ENCODE data around the gene PTH2R. TPM values are rescaled to one million over a fixed set of nuclear protein-coding genes. Genes with fewer than 3 reads are reported as not detected.

The PTH2R gene
- total RNA-seq, 1 experiment from 2014 or later: not detected

DNA sequence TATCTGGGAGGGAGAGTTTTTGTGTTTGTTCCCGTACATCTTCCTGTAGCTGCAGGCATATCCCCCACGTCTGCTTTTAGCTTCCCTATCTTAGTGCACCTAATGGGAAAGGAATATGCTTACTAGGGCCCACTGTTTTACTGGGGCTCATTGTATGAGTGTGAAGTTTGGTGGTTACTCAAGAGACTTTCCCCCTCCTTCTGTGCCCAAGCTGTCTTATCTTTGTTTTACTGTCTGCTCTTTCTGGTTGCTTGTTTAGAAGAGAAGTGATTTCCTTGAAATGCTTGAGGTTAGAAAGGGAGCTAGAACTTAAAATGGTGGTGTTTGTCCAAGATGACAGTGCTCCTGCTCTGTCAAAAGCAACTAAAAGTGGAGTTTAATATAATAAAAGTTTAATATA is 7.3 kb downstream of the PTH2R start:
- no peak overlapping the region for H3K27ac ChIP-seq (ENCODE audit: low read depth, low read length, poor library complexity, severe bottlenecking)
- CTCF ChIA-PET: no interaction called here

DNA sequence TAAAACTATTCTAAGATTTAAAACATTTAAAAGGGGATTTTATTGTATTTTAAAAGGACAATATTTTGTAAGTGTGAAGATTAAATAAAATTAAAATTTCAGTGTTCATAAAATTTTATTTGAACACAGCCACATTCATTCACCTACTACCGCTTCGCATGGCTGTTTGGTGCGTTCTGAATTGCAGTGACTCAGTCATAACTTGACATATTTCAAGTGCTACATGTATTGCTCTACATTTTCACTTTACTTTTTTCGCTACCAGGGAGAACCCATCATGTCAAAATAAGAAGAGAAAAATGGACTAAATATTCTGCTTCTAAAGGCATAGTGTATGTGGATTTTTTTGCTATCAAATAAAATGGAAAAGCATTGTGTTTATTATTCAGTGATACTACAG is 8.7 kb downstream of the PTH2R start:
- no peaks in the 10 kb centered on the region for H3K4me1 ChIP-seq (ENCODE audit: insufficient read depth, low read length, poor library complexity, severe bottlenecking)
- H3K4me3 ChIP-seq (ENCODE audit: low read depth, low read length, poor library complexity, severe bottlenecking): no peak overlapping the region
- H3K27me3 ChIP-seq (replicated peaks; ENCODE audit: insufficient read depth, low read depth, low read length, poor library complexity): peaks cover 23% of the 10 kb centered on the region
- BruUV-seq (replicated peaks): no TSS peak
- no peaks in the 10 kb centered on the region for H3K9me3 ChIP-seq (ENCODE audit: low read depth, low read length, poor library complexity, severe bottlenecking)
- no peak for DNase-seq (ENCODE audit: low spot score)
- ChIA-PET CTCF (no interaction called here), POLR2A (ENCODE audit: low non-redundant PET) (no interaction called here)
- intact Hi-C loops (cut with micrococcal nuclease; ENCODE audit: unreplicated experiment): no loop called here
- H3K27ac ChIP-seq (ENCODE audit: low read depth, low read length, poor library complexity, severe bottlenecking): no peak overlapping the region
- no peaks in the 10 kb centered on the region for H3K36me3 ChIP-seq (ENCODE audit: insufficient read depth, low read length, poor library complexity, severe bottlenecking)
- TF ChIP-seq EZH2 (IDR thresholded peaks at IDR 0.05; ENCODE audit: borderline replicate concordance, low read depth, low read length, poor library complexity, severe bottlenecking): no peak

More for the DNA sequence above, 7.3 kb downstream of the PTH2R start:
- Histone ChIP-seq H3K27me3 (replicated peaks; ENCODE audit: insufficient read depth, low read depth, low read length, poor library complexity) (peaks cover 36% of the 10 kb centered on the region), H3K4me1 (ENCODE audit: insufficient read depth, low read length, poor library complexity, severe bottlenecking) (no peaks in the 10 kb centered on the region), H3K36me3 (ENCODE audit: insufficient read depth, low read length, poor library complexity, severe bottlenecking) (no peaks in the 10 kb centered on the region), H3K4me3 (ENCODE audit: low read depth, low read length, poor library complexity, severe bottlenecking) (no peak overlapping the region), H3K9me3 (ENCODE audit: low read depth, low read length, poor library complexity, severe bottlenecking) (no peaks in the 10 kb centered on the region)
- no peak for DNase-seq (ENCODE audit: low spot score)
- BruUV-seq (replicated peaks): no TSS peak
- intact Hi-C loops (cut with micrococcal nuclease; ENCODE audit: unreplicated experiment): no loop called here
- TF ChIP-seq EZH2 (IDR thresholded peaks at IDR 0.05; ENCODE audit: borderline replicate concordance, low read depth, low read length, poor library complexity, severe bottlenecking): no peak
- TF ChIP-seq, protein P1, sequence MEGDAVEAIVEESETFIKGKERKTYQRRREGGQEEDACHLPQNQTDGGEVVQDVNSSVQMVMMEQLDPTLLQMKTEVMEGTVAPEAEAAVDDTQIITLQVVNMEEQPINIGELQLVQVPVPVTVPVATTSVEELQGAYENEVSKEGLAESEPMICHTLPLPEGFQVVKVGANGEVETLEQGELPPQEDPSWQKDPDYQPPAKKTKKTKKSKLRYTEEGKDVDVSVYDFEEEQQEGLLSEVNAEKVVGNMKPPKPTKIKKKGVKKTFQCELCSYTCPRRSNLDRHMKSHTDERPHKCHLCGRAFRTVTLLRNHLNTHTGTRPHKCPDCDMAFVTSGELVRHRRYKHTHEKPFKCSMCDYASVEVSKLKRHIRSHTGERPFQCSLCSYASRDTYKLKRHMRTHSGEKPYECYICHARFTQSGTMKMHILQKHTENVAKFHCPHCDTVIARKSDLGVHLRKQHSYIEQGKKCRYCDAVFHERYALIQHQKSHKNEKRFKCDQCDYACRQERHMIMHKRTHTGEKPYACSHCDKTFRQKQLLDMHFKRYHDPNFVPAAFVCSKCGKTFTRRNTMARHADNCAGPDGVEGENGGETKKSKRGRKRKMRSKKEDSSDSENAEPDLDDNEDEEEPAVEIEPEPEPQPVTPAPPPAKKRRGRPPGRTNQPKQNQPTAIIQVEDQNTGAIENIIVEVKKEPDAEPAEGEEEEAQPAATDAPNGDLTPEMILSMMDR (conservative IDR thresholded peaks at IDR 0.05; ENCODE audit: low read depth, low read length): no peak
- POLR2A ChIA-PET (ENCODE audit: low non-redundant PET): no interaction called here

DNA sequence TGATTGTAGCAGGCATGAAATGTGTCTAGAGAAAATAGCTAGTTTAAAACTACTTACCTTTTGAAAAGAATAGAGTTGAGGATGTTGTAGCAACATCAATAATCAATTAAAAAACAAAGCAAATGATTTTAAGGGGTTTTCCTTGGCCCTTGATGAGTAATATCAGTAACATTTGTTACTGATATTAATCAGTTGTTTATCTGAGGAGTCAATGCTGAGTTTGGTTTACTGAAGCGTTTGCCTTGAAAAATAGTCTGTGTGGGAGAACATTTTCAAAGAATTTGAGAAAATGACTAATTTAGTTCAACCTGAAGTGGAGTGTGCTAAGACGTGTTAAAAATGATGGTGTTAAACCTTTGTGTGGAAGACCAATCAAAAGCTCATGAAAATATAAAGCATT is 9.3 kb downstream of the PTH2R start:
- no TSS peak for BruUV-seq (replicated peaks)
- H3K36me3 ChIP-seq (ENCODE audit: insufficient read depth, low read length, poor library complexity, severe bottlenecking): no peaks in the 10 kb centered on the region
- no peak for DNase-seq (ENCODE audit: low spot score)
- no peak overlapping the region for H3K4me3 ChIP-seq (ENCODE audit: low read depth, low read length, poor library complexity, severe bottlenecking)
- H3K9me3 ChIP-seq (ENCODE audit: low read depth, low read length, poor library complexity, severe bottlenecking): no peaks in the 10 kb centered on the region
- no peak for TF ChIP-seq EZH2 (IDR thresholded peaks at IDR 0.05; ENCODE audit: borderline replicate concordance, low read depth, low read length, poor library complexity, severe bottlenecking)
- TF ChIP-seq, protein P1 (conservative IDR thresholded peaks at IDR 0.05; ENCODE audit: low read depth, low read length): no peak
- no peak overlapping the region for H3K27ac ChIP-seq (ENCODE audit: low read depth, low read length, poor library complexity, severe bottlenecking)
- H3K27me3 ChIP-seq (replicated peaks; ENCODE audit: insufficient read depth, low read depth, low read length, poor library complexity): peaks cover 18% of the 10 kb centered on the region
- H3K4me1 ChIP-seq (ENCODE audit: insufficient read depth, low read length, poor library complexity, severe bottlenecking): no peaks in the 10 kb centered on the region
- ChIA-PET POLR2A (ENCODE audit: low non-redundant PET) (no interaction called here), CTCF (no interaction called here)
- intact Hi-C loops (cut with micrococcal nuclease; ENCODE audit: unreplicated experiment): no loop called here

DNA sequence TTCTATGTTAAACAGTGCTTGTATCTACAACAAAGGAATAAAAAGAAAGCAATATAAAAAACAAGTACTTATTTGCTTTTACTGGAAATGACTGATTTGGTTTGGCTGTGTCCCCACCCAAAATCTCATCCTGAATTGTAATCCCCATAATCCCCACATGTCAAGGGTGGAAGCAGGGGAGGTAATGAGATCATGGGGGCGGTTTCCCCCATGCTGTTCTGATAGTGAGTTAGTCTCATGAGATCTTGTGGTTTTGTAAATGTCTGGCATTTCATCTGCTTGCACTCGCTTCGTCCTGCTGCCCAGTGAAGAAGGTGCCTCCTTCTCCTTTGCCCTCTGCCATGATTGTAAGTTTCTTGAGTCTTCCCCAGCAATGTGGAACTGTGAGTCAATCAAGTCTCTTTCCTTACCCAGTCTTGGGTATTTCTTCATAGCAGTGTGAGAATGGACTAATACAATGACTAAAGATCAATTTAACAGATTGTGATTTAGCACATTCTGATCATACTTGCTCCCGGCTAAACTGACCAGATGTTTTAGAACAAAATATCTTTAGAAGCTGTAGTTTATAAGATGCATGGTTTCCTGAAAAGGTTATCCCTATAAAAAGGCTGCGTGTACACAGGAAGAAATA is 19.9 kb downstream of the PTH2R start:
- Histone ChIP-seq H3K4me3 (ENCODE audit: low read depth, low read length, poor library complexity, severe bottlenecking) (no peak overlapping the region), H3K27ac (ENCODE audit: low read depth, low read length, poor library complexity, severe bottlenecking) (no peak overlapping the region), H3K4me1 (ENCODE audit: insufficient read depth, low read length, poor library complexity, severe bottlenecking) (no peaks in the 10 kb centered on the region), H3K36me3 (ENCODE audit: insufficient read depth, low read length, poor library complexity, severe bottlenecking) (no peaks in the 10 kb centered on the region), H3K27me3 (replicated peaks; ENCODE audit: insufficient read depth, low read depth, low read length, poor library complexity) (peaks cover 33% of the 10 kb centered on the region), H3K9me3 (ENCODE audit: low read depth, low read length, poor library complexity, severe bottlenecking) (no peaks in the 10 kb centered on the region)
- ChIA-PET CTCF (no interaction called here), POLR2A (ENCODE audit: low non-redundant PET) (no interaction called here)
- no peak for DNase-seq (ENCODE audit: low spot score)
- BruUV-seq (replicated peaks): no TSS peak
- intact Hi-C loops (cut with micrococcal nuclease; ENCODE audit: unreplicated experiment): no loop called here
- TF ChIP-seq, protein P1 (conservative IDR thresholded peaks at IDR 0.05; ENCODE audit: low read depth, low read length): no peak
- TF ChIP-seq EZH2 (IDR thresholded peaks at IDR 0.05; ENCODE audit: borderline replicate concordance, low read depth, low read length, poor library complexity, severe bottlenecking): no peak
